Neural cell (in vitro differentiated cells): Measurements from ENCODE around the gene TMEM185B. TPM values are rescaled to one million over a fixed set of nuclear protein-coding genes. Genes with fewer than 3 reads are reported as not detected.
"Not testable (repeated sequence)": the region's sequence is repeated elsewhere in the genome, so short reads cannot be mapped to it uniquely, and the experiment has no call there.

Experiments
- H2AFZ ChIP-seq: fragments of 200-600, 300-800 bp; sonication (generic), shearing (Covaris generic); 2 replicates; pipeline ENCODE4 v1.6.0; 2014; ENCODE audit warnings: low read depth, mild to moderate bottlenecking, antibody characterized with exemption, low read length, moderate library complexity
- H3F3A ChIP-seq: fragments of 200-600 bp; shearing (Covaris generic); 2 replicates; pipeline ENCODE4 v1.6.1; 2016; ENCODE audit warnings: mild to moderate bottlenecking, moderate library complexity, mixed read lengths, antibody characterized with exemption, low read length; ENCODE audit not compliant: insufficient read depth, poor library complexity, severe bottlenecking
- H3K27ac ChIP-seq: fragments of 200-600, 300-800 bp; sonication (generic), shearing (Covaris generic); 2 replicates; pipeline ENCODE4 v1.5.1; 2014; ENCODE audit warnings: mild to moderate bottlenecking, low read length, moderate library complexity
- H3K27me3 ChIP-seq: fragments of 300-800, 200-600 bp; sonication (generic), shearing (Covaris generic); 2 replicates; pipeline ENCODE4 v1.6.0; 2014; ENCODE audit warnings: mild to moderate bottlenecking, low read depth, low read length, moderate library complexity; ENCODE audit not compliant: insufficient read depth
- H3K36me3 ChIP-seq: fragments of 300-800, 200-600 bp; sonication (generic), shearing (Covaris generic); 2 replicates; pipeline ENCODE4 v1.5.1; 2014; ENCODE audit warnings: mild to moderate bottlenecking, antibody characterized with exemption, low read length, moderate library complexity; ENCODE audit not compliant: insufficient read depth
- H3K4me2 ChIP-seq: fragments of 300-800, 200-600 bp; sonication (generic), shearing (Covaris generic); 2 replicates; pipeline ENCODE4 v1.6.0; 2014; ENCODE audit warnings: mild to moderate bottlenecking, low read length
- H3K4me3 ChIP-seq: fragments of 300-800, 200-600 bp; sonication (generic), shearing (Covaris generic); 2 replicates; pipeline ENCODE4 v1.5.1; 2014; ENCODE audit warnings: mild to moderate bottlenecking, low read length, moderate library complexity
- H3K79me2 ChIP-seq: fragments of 200-600 bp; shearing (Covaris generic); replicated peaks from 2 replicates; pipeline ENCODE4 v1.6.0; 2014; ENCODE audit warnings: mild to moderate bottlenecking, low read length, moderate library complexity; ENCODE audit not compliant: insufficient read depth
- H3K9ac ChIP-seq: fragments of 300-800, 200-600 bp; sonication (generic), shearing (Covaris generic); 2 replicates; pipeline ENCODE4 v1.6.1; 2016; ENCODE audit warnings: mild to moderate bottlenecking, low read length, mixed read lengths
- H3K9me2 ChIP-seq: fragments of 200-600 bp; shearing (Covaris generic); 2 replicates; pipeline ENCODE4 v1.6.1; 2016; ENCODE audit warnings: mild to moderate bottlenecking, low read length, mixed read lengths; ENCODE audit not compliant: insufficient read depth
- H3K9me3 ChIP-seq: fragments of 200-600, 300-800 bp; sonication (generic), shearing (Covaris generic); 2 replicates; pipeline ENCODE4 v1.6.1; 2016; ENCODE audit warnings: mild to moderate bottlenecking, mixed run types, low read length, moderate library complexity, mixed read lengths
- H4K20me1 ChIP-seq: fragments of 200-600 bp; shearing (Covaris generic); 2 replicates; pipeline ENCODE4 v1.6.1; 2016; ENCODE audit warnings: mild to moderate bottlenecking, mixed run types; ENCODE audit not compliant: insufficient read depth
- CTCF ChIP-seq: fragments of 450-650 bp; IDR thresholded peaks from 2 replicates; pipeline ENCODE4 v1.5.1; 2014; ENCODE audit warnings: antibody characterized with exemption, mild to moderate bottlenecking, moderate library complexity; ENCODE audit not compliant: poor library complexity, severe bottlenecking
- EP300 ChIP-seq: fragments of 450-650 bp; conservative IDR thresholded peaks from 2 replicates; pipeline ENCODE4 v1.6.1; 2014; ENCODE audit warnings: antibody characterized with exemption, mild to moderate bottlenecking, moderate library complexity; ENCODE audit not compliant: poor library complexity, severe bottlenecking
- EZH2 ChIP-seq: fragments of 200-600, 300-800 bp; shearing (Covaris generic), sonication (generic); IDR thresholded peaks from 2 replicates; pipeline ENCODE4 v1.6.1; 2014; ENCODE audit warnings: antibody characterized with exemption, low read length, borderline replicate concordance, mild to moderate bottlenecking; ENCODE audit not compliant: insufficient read depth, poor library complexity, severe bottlenecking
- MXI1 ChIP-seq: fragments of 450-650 bp; conservative IDR thresholded peaks from 2 replicates; pipeline ENCODE4 v1.6.1; 2014; ENCODE audit warnings: antibody characterized with exemption, mild to moderate bottlenecking; ENCODE audit not compliant: poor library complexity, severe bottlenecking
- POLR2AphosphoS5 ChIP-seq: IDR thresholded peaks from 2 replicates; pipeline ENCODE4 v1.6.1; 2012
- RAD21 ChIP-seq: fragments of 450-650 bp; conservative IDR thresholded peaks from 2 replicates; pipeline ENCODE4 v1.6.1; 2014; ENCODE audit warnings: antibody characterized with exemption, mild to moderate bottlenecking, moderate library complexity
- REST ChIP-seq: IDR thresholded peaks from 2 replicates; pipeline ENCODE4 v1.6.1; 2012; ENCODE audit warnings: borderline replicate concordance
- SMC3 ChIP-seq: fragments of 450-650 bp; conservative IDR thresholded peaks from 2 replicates; pipeline ENCODE4 v1.6.1; 2014; ENCODE audit warnings: antibody characterized with exemption, mild to moderate bottlenecking, moderate library complexity; ENCODE audit not compliant: poor library complexity
- TAF1 ChIP-seq: IDR thresholded peaks from 2 replicates; pipeline ENCODE4 v1.6.1; 2012; ENCODE audit warnings: low read depth
- polyA plus RNA-seq: library from polyadenylated mRNA; depleted of rRNA; stranded (reverse); fragments of >200 nt; gene quantifications from 2 replicates; pipeline ENCODE4 v1.2.3, GENCODE V29; 2014

TMEM185B gene
- polyA plus RNA-seq, 1 donor from 2014 or later: 4.4 TPM

- Histone ChIP-seq H3K27me3 (no peaks in the 10 kb centered on the region), H3K36me3 (no peaks in the 10 kb centered on the region), H2AFZ (no peak overlapping the region), H3K4me2 (no peak overlapping the region), H4K20me1 (no peaks in the 10 kb centered on the region), H3K27ac (no peak overlapping the region), H3K9me3 (no peaks in the 10 kb centered on the region), H3K4me3 (no peak overlapping the region), H3K79me2 (no peaks in the 10 kb centered on the region), H3K9ac (no peak overlapping the region), H3F3A (no peaks in the 10 kb centered on the region), H3K9me2 (no peaks in the 10 kb centered on the region)
- no peak for TF ChIP-seq REST
- TF ChIP-seq RAD21: no peak
- TF ChIP-seq SMC3: no peak
- no peak for TF ChIP-seq EZH2
- TF ChIP-seq TAF1: no peak
- no peak for TF ChIP-seq CTCF
Observed at GRCh38 chr2:120235681-120236080, 12.5 kb upstream of the TMEM185B start.

GRCh38 chr2:120235158-120235557 is 12.0 kb upstream of the TMEM185B start:
- H3K4me2 ChIP-seq, H3F3A ChIP-seq, H3K27ac ChIP-seq, H3K9me2 ChIP-seq, H2AFZ ChIP-seq, H3K36me3 ChIP-seq, H3K9me3 ChIP-seq, H3K9ac ChIP-seq, H3K79me2 ChIP-seq, H3K27me3 ChIP-seq, H3K4me3 ChIP-seq, H4K20me1 ChIP-seq: not testable (repeated sequence)

GRCh38 chr2:120233292-120233691 is 10.1 kb upstream of the TMEM185B start:
- Histone ChIP-seq H4K20me1 (no peaks in the 10 kb centered on the region), H3K79me2 (no peaks in the 10 kb centered on the region), H2AFZ (no peak overlapping the region), H3K4me2 (no peak overlapping the region), H3F3A (no peaks in the 10 kb centered on the region), H3K27ac (no peak overlapping the region), H3K9ac (no peak overlapping the region), H3K9me3 (no peaks in the 10 kb centered on the region), H3K4me3 (no peak overlapping the region), H3K9me2 (no peaks in the 10 kb centered on the region), H3K36me3 (no peaks in the 10 kb centered on the region), H3K27me3 (no peaks in the 10 kb centered on the region)
- TF ChIP-seq TAF1 (no peak), RAD21 (no peak), REST (no peak), EP300 (no peak), MXI1 (no peak), SMC3 (no peak), POLR2AphosphoS5 (no peak), EZH2 (no peak), CTCF (no peak)
